Mucosa of descending colon (tissue), 3 donors: ENCODE results near the gene RAB17. TPM values are rescaled to one million over a fixed set of nuclear protein-coding genes. Genes with fewer than 3 reads are reported as not detected.

Experiments
- ATAC-seq: fragments of 200-7000 bp; cut with Tn5 transposase; one replicate; pipeline ENCODE4 v1.9.1; 2020; ENCODE audit warnings: mild to moderate bottlenecking, moderate library complexity
- DNase-seq, 3 donors: peaks; one replicate each; pipeline ENCODE4 v3.0.0-alpha.2; 2020
- H3K36me3 ChIP-seq: fragments of 200-600 bp; one replicate; pipeline ENCODE4 v1.8.0; 2021; ENCODE audit warnings: low read depth, mild to moderate bottlenecking
- H3K4me1 ChIP-seq: fragments of 200-600 bp; one replicate; pipeline ENCODE4 v1.8.0; 2021; ENCODE audit warnings: low read depth, mild to moderate bottlenecking
- H3K4me3 ChIP-seq: fragments of 200-600 bp; one replicate; pipeline ENCODE4 v1.8.0; 2021; ENCODE audit warnings: mild to moderate bottlenecking
- H3K9me3 ChIP-seq: fragments of 200-600 bp; one replicate; pipeline ENCODE4 v1.8.0; 2021; ENCODE audit warnings: mild to moderate bottlenecking
- intact Hi-C, 2 donors: fragments of 100-400 bp; cut with DNase I in 1 of 2; cut with micrococcal nuclease in 1 of 2; formaldehyde crosslinking; loops; one replicate each; pipeline versions ENCODE4 v1.11.0 to v1.11.1; 2022; cut with DNase I, micrococcal nuclease
- total RNA-seq, 3 donors: library from RNA; stranded (reverse); fragmentation: NEBNext Ultra II Directional in 2 of 3; extraction: Animal tissue kit (Norgen Biotek cat#: 25700) in 2 of 3; gene quantifications; one replicate each; pipeline versions ENCODE4 v1.2.1 to v1.2.4, GENCODE V29; 2021 to 2023
- TF ChIP-seq, protein P1 (sequence below): fragments of 200-600 bp; IDR thresholded peaks from one replicate; pipeline ENCODE4 v1.8.0; 2022; ENCODE audit warnings: antibody characterized with exemption, mild to moderate bottlenecking
- donor health status: DM: no; HTN: no; CAD: no; lungs with moderate emphysema.
- donor health status: DM: no; HTN: no; CAD: no.
- donor health status: DM: no; HTN: yes; CAD: no.

RAB17 gene
- total RNA-seq, 3 donors from 2014 or later: 25.8 to 95.2 (median 62.8) TPM

DNA sequence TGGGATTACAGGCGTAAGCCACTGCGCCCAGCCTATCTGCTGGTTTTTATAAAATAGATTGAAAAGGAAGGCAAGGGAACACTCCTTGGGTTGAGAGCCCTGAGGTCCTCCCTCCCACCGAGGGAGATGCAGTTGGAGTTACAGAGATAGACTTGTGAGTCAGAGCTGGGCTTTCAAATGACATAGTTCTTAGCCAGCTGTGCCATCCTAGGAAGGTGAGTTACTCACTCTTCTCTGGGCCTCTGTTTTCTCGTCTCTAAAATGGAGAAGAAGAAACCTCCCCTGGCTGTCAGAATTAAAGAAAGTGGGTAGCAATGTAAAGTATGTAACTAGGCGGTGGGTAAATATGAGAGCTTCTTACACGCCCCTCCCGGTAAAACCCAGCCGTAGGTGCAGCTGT lies 39.2 kb upstream of the RAB17 start:
- no peaks in the 10 kb centered on the region for H3K36me3 ChIP-seq
- intact Hi-C loops: no loop called here
- TF ChIP-seq, protein P1, sequence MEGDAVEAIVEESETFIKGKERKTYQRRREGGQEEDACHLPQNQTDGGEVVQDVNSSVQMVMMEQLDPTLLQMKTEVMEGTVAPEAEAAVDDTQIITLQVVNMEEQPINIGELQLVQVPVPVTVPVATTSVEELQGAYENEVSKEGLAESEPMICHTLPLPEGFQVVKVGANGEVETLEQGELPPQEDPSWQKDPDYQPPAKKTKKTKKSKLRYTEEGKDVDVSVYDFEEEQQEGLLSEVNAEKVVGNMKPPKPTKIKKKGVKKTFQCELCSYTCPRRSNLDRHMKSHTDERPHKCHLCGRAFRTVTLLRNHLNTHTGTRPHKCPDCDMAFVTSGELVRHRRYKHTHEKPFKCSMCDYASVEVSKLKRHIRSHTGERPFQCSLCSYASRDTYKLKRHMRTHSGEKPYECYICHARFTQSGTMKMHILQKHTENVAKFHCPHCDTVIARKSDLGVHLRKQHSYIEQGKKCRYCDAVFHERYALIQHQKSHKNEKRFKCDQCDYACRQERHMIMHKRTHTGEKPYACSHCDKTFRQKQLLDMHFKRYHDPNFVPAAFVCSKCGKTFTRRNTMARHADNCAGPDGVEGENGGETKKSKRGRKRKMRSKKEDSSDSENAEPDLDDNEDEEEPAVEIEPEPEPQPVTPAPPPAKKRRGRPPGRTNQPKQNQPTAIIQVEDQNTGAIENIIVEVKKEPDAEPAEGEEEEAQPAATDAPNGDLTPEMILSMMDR: no peak
- H3K4me3 ChIP-seq: no peak overlapping the region
- DNase-seq (no peak), ATAC-seq (no peak)
- peaks cover 5% of the 10 kb centered on the region for H3K9me3 ChIP-seq
- H3K4me1 ChIP-seq: peaks cover 4% of the 10 kb centered on the region

DNA sequence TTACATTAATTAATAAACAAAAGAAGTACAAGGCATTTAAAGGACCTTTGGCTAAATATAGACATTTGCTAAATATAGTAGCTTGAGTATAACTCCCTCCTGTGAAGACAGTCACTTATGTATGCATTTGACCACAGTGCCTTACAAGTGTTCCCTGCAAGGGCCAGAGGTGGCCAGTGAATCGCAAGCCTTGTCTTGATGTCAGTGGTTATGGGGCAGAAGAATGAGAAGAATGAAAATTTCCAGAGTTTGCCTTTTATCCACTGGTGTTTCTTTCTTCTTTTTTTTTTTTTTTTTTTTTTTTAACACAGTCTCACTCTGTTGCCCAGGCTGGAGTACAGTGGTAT lies 38.6 kb upstream of the RAB17 start:
- no peaks in the 10 kb centered on the region for H3K36me3 ChIP-seq
- TF ChIP-seq, protein P1: no peak
- no peak for ATAC-seq
- H3K4me1 ChIP-seq: peaks cover 4% of the 10 kb centered on the region
- H3K4me3 ChIP-seq: no peak overlapping the region
- H3K9me3 ChIP-seq: no peaks in the 10 kb centered on the region
- intact Hi-C loops: no loop called here
- no peak for DNase-seq

DNA sequence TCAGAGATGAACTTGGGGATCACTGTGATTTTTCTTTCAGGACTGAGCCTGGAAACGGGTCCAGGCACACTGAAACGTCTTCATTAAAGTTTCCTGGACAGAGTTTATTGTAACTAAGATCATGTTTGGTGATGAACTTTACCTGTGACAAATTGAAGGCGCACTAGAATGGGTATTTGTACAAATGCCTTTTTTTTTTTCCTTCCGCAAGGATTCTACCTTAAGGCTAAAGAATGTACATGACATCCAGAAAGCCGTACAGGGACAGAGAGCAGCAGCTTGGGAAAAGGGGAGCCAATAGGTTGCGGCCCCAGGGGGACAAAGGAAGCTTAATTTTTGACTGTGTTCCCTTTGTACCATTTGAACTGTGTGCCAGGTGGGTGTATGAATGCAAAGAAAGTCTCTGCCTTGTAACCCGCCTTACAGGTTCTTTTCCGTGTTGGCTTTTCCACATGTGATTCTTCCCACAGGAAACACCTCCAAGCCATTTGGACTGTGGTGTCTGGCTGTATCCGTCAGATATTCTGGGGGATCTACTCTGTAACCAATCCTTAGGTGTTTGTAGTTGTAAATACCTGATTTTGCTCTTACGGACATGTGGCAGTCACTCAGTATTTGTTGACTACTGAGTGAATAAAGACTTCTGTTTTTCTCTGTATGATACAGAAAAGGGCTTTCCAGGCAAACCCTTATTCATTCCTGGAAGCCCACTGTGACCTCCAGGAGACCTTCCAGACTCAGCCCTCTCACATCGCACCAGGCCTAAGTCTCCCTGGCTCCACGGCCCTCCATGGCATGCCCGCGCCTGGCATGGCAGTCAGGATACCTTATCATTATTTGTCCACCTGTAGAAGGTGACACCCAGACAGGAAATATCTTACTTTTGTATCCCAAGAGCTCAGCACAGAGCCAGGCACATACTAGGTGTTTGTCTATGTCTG lies 38.0 kb upstream of the RAB17 start:
- TF ChIP-seq, protein P1: no peak
- no peaks in the 10 kb centered on the region for H3K9me3 ChIP-seq
- no peak overlapping the region for H3K4me3 ChIP-seq
- H3K36me3 ChIP-seq: no peaks in the 10 kb centered on the region
- intact Hi-C loops: no loop called here
- H3K4me1 ChIP-seq: peaks cover 4% of the 10 kb centered on the region
- DNase-seq (no peak), ATAC-seq (no peak)

DNA sequence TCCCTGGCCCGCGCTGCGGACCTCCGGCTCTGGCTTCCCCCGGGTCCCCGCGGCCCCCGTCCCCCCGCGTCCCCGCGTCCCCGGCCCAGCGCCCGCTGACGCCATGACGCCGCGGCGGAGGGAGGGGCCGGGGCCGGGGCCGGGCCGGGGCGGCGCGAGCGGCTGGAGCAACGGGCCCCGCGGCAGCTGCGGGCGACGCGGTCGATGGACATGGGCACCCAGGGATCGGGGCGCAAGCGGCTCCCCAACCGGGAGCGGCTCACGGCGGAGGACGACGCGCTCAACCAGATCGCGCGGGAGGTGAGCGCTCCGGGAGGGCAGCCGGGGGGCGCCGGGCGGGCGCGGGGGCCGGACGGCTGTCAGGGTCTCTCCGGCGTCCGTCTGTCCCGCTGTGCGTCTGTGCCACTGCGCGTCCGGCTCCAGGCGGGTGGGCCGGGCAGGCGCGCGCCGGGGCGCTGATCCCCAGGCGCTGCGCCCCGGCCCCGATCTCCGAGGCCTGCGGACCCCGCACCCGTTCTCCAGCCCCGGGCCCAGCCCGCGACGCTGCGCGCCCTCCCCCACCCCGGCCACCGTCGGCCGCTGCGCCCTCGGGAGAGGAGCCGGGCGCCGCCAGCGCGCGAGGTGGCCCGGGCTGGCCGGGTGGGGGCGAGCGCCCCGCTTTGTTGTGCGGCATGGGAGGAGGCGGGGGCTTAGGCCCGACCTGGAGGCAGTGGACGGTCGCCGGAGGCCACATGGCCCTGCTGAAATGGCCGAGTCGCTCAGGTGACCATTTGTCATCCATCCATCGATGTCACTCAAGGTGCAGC lies 37.1 kb upstream of the RAB17 start, which contains the start of gene LRRFIP1:
Gene LRRFIP1 (plus strand): TSS at position 147 of the 806 bp plus-strand sequence. CDS start 58 bp downstream, at position 205.
- Histone ChIP-seq H3K9me3 (no peaks in the 10 kb centered on the region), H3K36me3 (no peaks in the 10 kb centered on the region), H3K4me1 (peaks cover 4% of the 10 kb centered on the region), H3K4me3 (peak within 1 kb of the TSS; percentile 19)
- ATAC-seq: peak; percentile 75
- intact Hi-C loops: no loop called here
- peak in 2 of 3 donors; percentile 17 to 53 for DNase-seq
- TF ChIP-seq, protein P1: no peak

DNA sequence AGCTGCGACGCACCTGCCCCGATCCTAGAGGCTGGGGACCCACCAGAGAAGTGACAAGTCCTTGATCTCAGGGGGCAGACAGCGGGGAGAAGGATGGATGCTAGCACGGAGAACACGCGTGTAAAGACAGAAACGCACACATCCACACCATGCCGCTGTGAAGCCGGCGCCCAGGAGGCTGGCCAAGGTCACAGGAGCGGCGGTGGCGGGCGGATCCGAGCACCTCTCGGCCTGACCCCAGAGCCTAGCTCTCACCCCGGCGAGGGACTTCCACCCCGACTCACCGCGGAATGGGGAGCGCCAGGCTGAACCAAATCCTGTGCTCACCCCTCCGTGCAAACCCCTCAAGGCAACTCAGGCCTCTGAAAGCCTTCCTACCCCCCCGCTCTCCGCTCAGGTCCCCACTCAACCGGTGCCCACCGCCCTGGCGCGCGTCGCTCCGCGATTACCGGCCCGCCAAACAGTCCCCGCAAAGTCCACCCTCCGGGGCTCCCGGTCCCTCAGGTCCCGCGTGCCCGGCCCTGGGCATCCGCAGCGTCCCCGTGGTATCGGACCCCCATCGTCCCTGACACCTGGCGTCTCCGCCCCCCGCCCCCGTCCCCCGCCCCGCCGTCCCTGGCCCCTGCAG lies 36.4 kb upstream of the RAB17 start:
- ATAC-seq: peak; percentile 45
- intact Hi-C loops: no loop called here
- H3K4me3 ChIP-seq: peak overlapping the region; percentile 19
- no peaks in the 10 kb centered on the region for H3K36me3 ChIP-seq
- DNase-seq: peak in 2 of 3 donors; percentile 21 to 42
- no peaks in the 10 kb centered on the region for H3K9me3 ChIP-seq
- TF ChIP-seq, protein P1: no peak
- peaks cover 4% of the 10 kb centered on the region for H3K4me1 ChIP-seq
